Brain microvascular endothelial cell (primary cell): ENCODE measurements around the gene ATXN2.
"Not testable (repeated sequence)": the region's sequence is repeated elsewhere in the genome, so short reads cannot be mapped to it uniquely, and the experiment has no call there.

Experiments
- DNase-seq: peaks from one replicate; pipeline ENCODE4 v3.0.0-alpha.2; 2020
- H3K27ac ChIP-seq: fragments of 250-450 bp; sonication (Bioruptor Pico); 2 replicates; pipeline ENCODE4 v1.5.1; 2020; ENCODE audit warnings: mild to moderate bottlenecking, moderate library complexity
- H3K27me3 ChIP-seq: fragments of 250-450 bp; sonication (Bioruptor Pico); replicated peaks from 2 replicates; pipeline ENCODE4 v1.5.1; 2020; ENCODE audit warnings: mild to moderate bottlenecking
- H3K36me3 ChIP-seq: fragments of 250-450 bp; sonication (Bioruptor Pico); replicated peaks from 2 replicates; pipeline ENCODE4 v1.5.1; 2020; ENCODE audit warnings: mild to moderate bottlenecking
- H3K4me3 ChIP-seq: 2 replicates; pipeline ENCODE4 v1.5.1; 2011; ENCODE audit warnings: low read depth, mild to moderate bottlenecking, control low read depth, low read length, moderate library complexity
- CTCF ChIP-seq: IDR thresholded peaks from 2 replicates; pipeline ENCODE4 v1.5.1; 2011; ENCODE audit warnings: low read depth, mild to moderate bottlenecking, moderate library complexity, low read length, control low read depth, inconsistent platforms; ENCODE audit errors: missing control alignments
- in situ Hi-C: cut with HindIII; loops from 2 replicates; pipeline ENCODE4 v1.10.0; 2017; ENCODE audit warnings: low sequenced_read_pairs, low pct_ligation_motif_present

Gene ATXN2

DNA sequence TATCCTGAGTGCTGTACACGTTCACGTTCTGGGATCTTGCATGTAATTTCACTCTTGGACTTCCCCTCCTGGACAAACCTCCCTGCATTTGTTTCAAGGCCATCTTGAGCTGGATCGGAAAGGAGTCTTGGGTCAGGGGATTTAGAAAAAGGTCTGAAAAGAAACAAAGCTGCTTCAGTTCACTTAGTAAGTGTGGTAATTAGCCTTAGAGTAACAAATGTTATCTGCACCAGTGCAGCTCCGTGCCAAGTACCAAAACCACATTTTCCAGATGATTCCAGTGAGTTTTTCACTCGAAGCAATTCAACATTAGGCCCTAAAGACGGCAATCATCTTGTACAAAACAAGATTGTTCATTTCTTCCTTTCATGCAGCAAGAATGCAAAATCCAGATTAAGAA is 39.4 kb upstream of the ATXN2 start:
- Histone ChIP-seq H3K27me3 (no peaks in the 10 kb centered on the region), H3K4me3 (no peak overlapping the region), H3K27ac (no peak overlapping the region), H3K36me3 (peaks cover 11% of the 10 kb centered on the region)
- no peak for TF ChIP-seq CTCF
- in situ Hi-C loops = no loop called here
- no peak for DNase-seq

GRCh38 chr12:111636209-111636945 is 37.3 kb upstream of the ATXN2 start:
- no peaks in the 10 kb centered on the region for H3K27me3 ChIP-seq
- no peaks in the 10 kb centered on the region for H3K36me3 ChIP-seq
- no peak for TF ChIP-seq CTCF
- DNase-seq = peak; percentile 40
- no peak overlapping the region for H3K4me3 ChIP-seq
- peak overlapping the region; percentile 45 for H3K27ac ChIP-seq
- in situ Hi-C loops = no loop called here

DNA sequence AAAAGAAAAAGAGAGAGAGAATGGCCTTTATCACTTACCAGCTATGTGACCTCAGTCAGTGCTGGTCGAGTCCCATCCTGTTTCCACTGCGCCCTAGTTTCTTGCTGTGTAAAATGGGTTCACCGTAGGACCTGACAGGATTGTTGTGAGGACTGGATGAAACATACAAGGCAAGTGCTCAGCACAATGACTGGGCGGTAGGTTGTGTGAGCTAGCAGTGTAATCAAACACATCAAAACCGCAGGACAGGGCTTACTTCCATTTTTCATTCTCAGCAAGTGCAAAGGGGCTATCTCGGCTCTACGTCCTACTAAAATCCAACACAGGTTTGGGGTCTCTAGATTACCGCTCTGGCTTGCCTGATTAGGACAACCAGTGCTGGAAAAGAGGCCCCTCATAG is 36.4 kb upstream of the ATXN2 start:
- in situ Hi-C loops = no loop called here
- no peak overlapping the region for H3K27ac ChIP-seq
- TF ChIP-seq CTCF = no peak

GRCh38 chr12:111628505-111629260 is 29.6 kb upstream of the ATXN2 start:
- no peaks in the 10 kb centered on the region for H3K27me3 ChIP-seq
- TF ChIP-seq CTCF = no peak
- no peak overlapping the region for H3K4me3 ChIP-seq
- no peak overlapping the region for H3K27ac ChIP-seq
- no peak for DNase-seq
- in situ Hi-C loops = no loop called here
- H3K36me3 ChIP-seq = no peaks in the 10 kb centered on the region

More for the DNA sequence above, 36.4 kb upstream of the ATXN2 start:
- Histone ChIP-seq H3K36me3 (no peaks in the 10 kb centered on the region), H3K27me3 (no peaks in the 10 kb centered on the region), H3K4me3 (no peak overlapping the region)
- DNase-seq = no peak

GRCh38 chr12:111626230-111626629 is 27.1 kb upstream of the ATXN2 start:
- in situ Hi-C loops = no loop called here
- H3K36me3 ChIP-seq = no peaks in the 10 kb centered on the region
- no peak for DNase-seq
- H3K4me3 ChIP-seq = no peak overlapping the region
- H3K27ac ChIP-seq = no peak overlapping the region
- TF ChIP-seq CTCF = no peak
- no peaks in the 10 kb centered on the region for H3K27me3 ChIP-seq

- in situ Hi-C loops = no loop called here
- no peak for TF ChIP-seq CTCF
- no peak for DNase-seq
- Histone ChIP-seq H3K4me3 (no peak overlapping the region), H3K27me3 (no peaks in the 10 kb centered on the region), H3K27ac (no peak overlapping the region), H3K36me3 (no peaks in the 10 kb centered on the region)
These were observed 25.4 kb upstream of the ATXN2 start for GRCh38 chr12:111624540-111624939.

DNA sequence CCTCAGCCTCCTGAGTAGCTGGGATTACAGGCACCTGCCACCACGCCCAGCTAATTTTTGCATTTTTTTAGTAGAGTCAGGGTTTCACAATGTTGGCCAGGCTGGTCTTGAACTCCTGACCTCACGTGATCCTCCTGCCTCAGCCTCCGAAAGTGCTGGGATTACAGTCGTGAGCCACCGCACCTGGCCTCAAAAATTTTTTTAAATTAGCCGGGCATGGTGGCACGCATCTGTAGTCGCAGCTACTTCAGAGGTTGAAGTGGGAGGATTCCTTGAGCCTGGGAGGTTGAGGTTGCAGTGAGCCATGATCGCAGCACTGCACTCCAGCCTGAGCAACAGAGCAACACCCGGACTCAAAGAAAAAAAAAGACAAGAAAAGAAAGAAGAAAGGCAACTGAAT is 18.7 kb upstream of the ATXN2 start:
- in situ Hi-C loops, H3K4me3 ChIP-seq, DNase-seq, H3K27ac ChIP-seq, H3K27me3 ChIP-seq, H3K36me3 ChIP-seq: not testable (repeated sequence)
